Common myeloid progenitor, CD34-positive (primary cell): Measurements from ENCODE around the gene DDHD1.

Experiments used
- CTCF ChIA-PET: fragments of 350-600 bp; sonication (Branson Sonifier 250); formaldehyde crosslinking; loops from one replicate; lab custom pipeline; 2021; ENCODE audit warnings: antibody characterized with exemption; lab: Charles Lee
- POLR2A ChIA-PET: fragments of 350-600 bp; sonication (Branson Sonifier 250); formaldehyde crosslinking; loops from one replicate; lab custom pipeline; 2021; ENCODE audit warnings: antibody characterized with exemption; lab: Charles Lee
- DNase-seq, 3 donors: peaks; one replicate each; pipeline versions ENCODE4 v3.0.0 to v3.0.0-alpha.2; 2013
- H3K27ac ChIP-seq, 2 experiments: 1 replicate in 1 of 2; 2 replicates in 1 of 2; pipeline ENCODE4 v1.7.0; 2013; ENCODE audit warnings: inconsistent platforms in 2 of 2, low read length in 2 of 2, mild to moderate bottlenecking in 2 of 2, low read depth in 1 of 2, moderate library complexity in 1 of 2; ENCODE audit not compliant: severe bottlenecking in 2 of 2, insufficient read depth in 1 of 2, poor library complexity in 1 of 2
- H3K27me3 ChIP-seq, 5 experiments: replicated peaks in 2 of 5; 1 replicate in 3 of 5; 2 replicates in 2 of 5; pipeline versions ENCODE4 v1.6.1 to v1.7.0; 2013; ENCODE audit warnings: low read length in 4 of 5, mild to moderate bottlenecking in 2 of 5, moderate library complexity in 2 of 5, inconsistent platforms in 1 of 5; ENCODE audit not compliant: insufficient read depth in 5 of 5, control insufficient read depth in 4 of 5
- H3K36me3 ChIP-seq, 4 experiments: 1 replicate in 2 of 4; 2 replicates in 2 of 4; pipeline versions ENCODE4 v1.6.1 to v1.7.0; 2013; ENCODE audit warnings: low read length in 3 of 4, control low read depth in 1 of 4, mild to moderate bottlenecking in 1 of 4; ENCODE audit not compliant: control insufficient read depth in 4 of 4, insufficient read depth in 4 of 4
- H3K4me1 ChIP-seq, 4 experiments: 1 replicate in 3 of 4; 2 replicates in 1 of 4; pipeline versions ENCODE4 v1.6.1 to v1.7.1; 2013; ENCODE audit warnings: low read length in 3 of 4, mild to moderate bottlenecking in 3 of 4, control low read depth in 1 of 4, inconsistent platforms in 1 of 4, moderate library complexity in 1 of 4; ENCODE audit not compliant: control insufficient read depth in 4 of 4, insufficient read depth in 4 of 4; ENCODE audit errors: control extremely low read depth in 1 of 4
- H3K4me3 ChIP-seq, 7 experiments: 1 replicate in 4 of 7; 2 replicates in 3 of 7; pipeline versions ENCODE4 v1.5.1 to v1.7.0; 2013; ENCODE audit warnings: mild to moderate bottlenecking in 7 of 7, low read length in 6 of 7, moderate library complexity in 6 of 7, inconsistent platforms in 2 of 7, low read depth in 2 of 7, control low read depth in 1 of 7; ENCODE audit not compliant: insufficient read depth in 4 of 7, control insufficient read depth in 1 of 7; ENCODE audit errors: extremely low read depth in 1 of 7
- H3K9me3 ChIP-seq, 5 experiments: 1 replicate in 4 of 5; 2 replicates in 1 of 5; pipeline versions ENCODE4 v1.6.1 to v1.7.1; 2013; ENCODE audit warnings: low read length in 4 of 5, mild to moderate bottlenecking in 2 of 5, inconsistent platforms in 1 of 5, low read depth in 1 of 5, moderate library complexity in 1 of 5; ENCODE audit not compliant: control insufficient read depth in 4 of 5, insufficient read depth in 2 of 5; ENCODE audit errors: control extremely low read depth in 1 of 5
- WGBS: methylation state at CpG from one replicate; pipeline ENCODE4 v1.1.5; 2013; ENCODE audit not compliant: insufficient coverage; 5-methylcytosine and 5-hydroxymethylcytosine counted together

DDHD1 gene

DNA sequence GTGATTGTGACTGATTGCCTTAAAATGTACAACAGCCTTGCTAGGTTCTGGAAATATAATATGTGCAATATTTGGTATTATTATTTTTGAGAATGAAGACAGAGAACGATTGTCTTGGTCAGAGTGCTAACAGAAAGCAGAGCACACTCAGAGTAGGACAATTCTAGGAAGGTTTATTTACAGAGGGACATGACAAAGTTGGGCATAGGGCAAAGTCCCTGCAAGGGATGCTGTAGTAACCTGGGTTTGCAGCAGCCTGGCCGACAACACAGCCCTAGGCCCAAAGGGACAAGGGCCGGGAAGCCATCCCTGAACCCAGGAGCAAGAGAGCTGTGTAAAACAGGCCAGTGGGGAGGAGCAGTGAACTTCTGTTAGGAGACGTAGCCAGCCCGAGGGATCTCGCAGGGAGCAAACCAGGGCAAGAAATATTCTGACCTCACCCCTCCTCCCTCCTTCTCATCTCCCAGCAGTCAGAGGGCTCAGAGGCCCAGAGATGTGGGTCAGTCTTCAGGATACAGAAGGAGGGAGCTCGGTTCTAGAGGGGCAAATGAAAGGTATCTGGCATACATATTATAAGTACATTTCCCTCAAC lies 151.2 kb downstream of the DDHD1 start:
- Histone ChIP-seq H3K27ac (no peak overlapping the region), H3K9me3 (no peaks in the 10 kb centered on the region), H3K4me3 (no peak overlapping the region), H3K27me3 (no peaks in the 10 kb centered on the region), H3K4me1 (no peaks in the 10 kb centered on the region), H3K36me3 (no peaks in the 10 kb centered on the region)
- DNase-seq, result no peak
- ChIA-PET CTCF (no interaction called here), POLR2A (no interaction called here)
- WGBS, result 91% methylated on average over 3 of the region's 7 CpGs

DNA sequence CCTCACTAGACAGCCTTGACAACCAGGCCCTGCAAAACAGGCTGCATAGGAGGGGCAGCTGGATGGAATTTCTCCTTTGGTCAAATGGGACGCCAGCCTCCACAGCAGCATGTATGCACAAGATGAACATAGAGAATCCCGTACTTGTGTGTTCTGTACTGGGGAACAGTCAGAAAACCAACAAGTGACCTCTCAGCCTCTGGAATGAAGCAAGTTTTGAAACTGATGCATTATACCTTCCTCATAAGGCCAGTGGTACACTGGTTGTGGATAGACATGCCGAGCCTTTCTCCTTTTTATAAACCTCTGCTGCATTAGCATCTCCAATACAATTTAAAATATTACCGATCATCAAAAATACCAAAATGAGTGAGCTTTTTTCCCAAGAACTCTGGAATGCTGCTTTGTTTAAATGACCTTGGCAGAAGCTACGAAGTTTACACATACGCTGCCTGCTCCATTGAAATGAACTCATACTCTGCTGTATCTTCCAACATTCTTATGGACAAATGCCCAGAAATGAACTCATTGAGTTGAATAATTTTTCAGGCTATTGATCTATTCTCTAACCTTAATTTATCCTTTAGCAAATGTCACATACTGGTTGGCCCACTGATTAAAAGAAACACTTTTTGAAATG lies 154.6 kb downstream of the DDHD1 start:
- WGBS, result 96% methylated on average over 6 of the region's 6 CpGs

DNA sequence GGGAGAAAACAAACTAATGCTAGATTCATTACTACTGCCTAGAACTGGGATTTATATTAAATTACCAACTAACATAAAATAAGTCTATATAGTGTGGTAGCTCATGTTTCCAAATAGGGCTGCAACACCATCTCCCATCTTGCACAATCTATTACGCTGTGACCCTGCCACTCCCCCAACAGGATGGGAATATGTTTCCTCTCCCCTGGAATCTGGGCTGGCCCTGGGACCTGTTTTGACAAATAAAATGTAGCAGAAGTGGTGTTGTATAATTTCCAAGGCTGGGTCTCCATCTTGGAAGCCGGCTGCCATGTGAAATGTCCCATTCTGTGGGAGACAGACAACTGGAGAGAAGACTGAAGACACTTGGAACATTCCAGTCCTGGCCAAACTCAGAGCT lies 156.6 kb downstream of the DDHD1 start:
- Histone ChIP-seq H3K36me3 (no peaks in the 10 kb centered on the region), H3K27me3 (no peaks in the 10 kb centered on the region), H3K9me3 (no peaks in the 10 kb centered on the region), H3K27ac (no peak overlapping the region), H3K4me3 (no peak overlapping the region), H3K4me1 (no peaks in the 10 kb centered on the region)
- 94% methylated on average over 2 of the region's 2 CpGs for WGBS
- DNase-seq, result no peak
- ChIA-PET POLR2A (interaction anchor here (0.6 kb wide), 1 partner anchor 1699 kb away, joined by 4 read pairs; no protein-coding TSS in a partner anchor), CTCF (interaction anchor here (1.1 kb wide), 1 partner anchor 17 kb away, joined by 3 read pairs; no protein-coding TSS in a partner anchor)

More for the DNA sequence above, 154.6 kb downstream of the DDHD1 start:
- CTCF ChIA-PET, result interaction anchor here (1.3 kb wide), 1 partner anchor 33 kb away, joined by 3 read pairs; no protein-coding TSS in a partner anchor
- no peak overlapping the region for H3K4me3 ChIP-seq
- H3K9me3 ChIP-seq, result no peaks in the 10 kb centered on the region
- POLR2A ChIA-PET, result no interaction called here
- H3K27me3 ChIP-seq, result no peaks in the 10 kb centered on the region
- no peaks in the 10 kb centered on the region for H3K4me1 ChIP-seq
- no peaks in the 10 kb centered on the region for H3K36me3 ChIP-seq
- H3K27ac ChIP-seq, result no peak overlapping the region
- no peak for DNase-seq

DNA sequence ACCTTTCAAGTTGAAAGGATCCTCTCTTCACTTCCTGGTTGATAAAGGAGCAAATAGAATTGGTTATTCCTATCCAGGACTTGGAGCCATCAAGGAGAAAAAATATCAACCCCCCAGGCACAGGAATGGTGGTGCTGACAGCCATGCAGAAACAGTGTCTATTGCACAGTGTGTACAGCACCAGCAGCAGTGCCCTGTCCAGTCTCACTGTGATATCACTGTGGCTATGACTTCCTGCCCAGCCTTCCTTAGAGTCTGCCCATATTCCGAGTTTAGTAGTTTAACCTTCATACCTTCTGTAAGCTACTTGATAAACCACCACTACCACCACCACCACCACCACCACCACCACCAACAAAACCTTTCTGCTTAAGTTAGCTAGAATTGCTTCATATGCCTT lies 157.1 kb downstream of the DDHD1 start:
- CTCF ChIA-PET, result interaction anchor here (1.1 kb wide), 1 partner anchor 16 kb away, joined by 3 read pairs; no protein-coding TSS in a partner anchor
- H3K27me3 ChIP-seq, result no peaks in the 10 kb centered on the region
- no peaks in the 10 kb centered on the region for H3K4me1 ChIP-seq
- H3K27ac ChIP-seq, result no peak overlapping the region
- DNase-seq, result no peak
- no peaks in the 10 kb centered on the region for H3K9me3 ChIP-seq
- no peak overlapping the region for H3K4me3 ChIP-seq
- no peaks in the 10 kb centered on the region for H3K36me3 ChIP-seq
- POLR2A ChIA-PET, result no interaction called here
- WGBS, result 100% methylated on average over 1 of the region's 1 CpG

- POLR2A ChIA-PET, result no interaction called here
Measured at GRCh38 chr14:52992236-52992870, 160.8 kb downstream of the DDHD1 start.

DNA sequence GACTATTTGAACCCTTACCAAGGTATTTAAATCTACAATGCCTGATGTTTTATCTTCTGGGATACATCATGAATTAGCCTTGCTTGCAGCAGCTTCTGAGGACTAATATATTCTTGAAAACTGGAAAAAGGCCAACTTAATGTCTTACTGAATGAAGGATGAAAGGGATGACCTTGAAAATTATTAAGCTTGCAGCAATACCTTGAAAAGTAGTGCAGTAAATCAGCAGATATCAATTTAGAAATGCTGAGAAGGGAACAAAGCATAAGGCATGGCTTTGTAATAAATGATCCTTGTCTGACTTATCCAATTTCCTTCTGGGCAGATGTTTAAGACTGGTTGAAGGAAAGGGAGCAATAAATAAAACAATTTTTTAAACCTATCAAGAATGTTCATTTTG lies 165.0 kb downstream of the DDHD1 start:
- no peaks in the 10 kb centered on the region for H3K27me3 ChIP-seq
- ChIA-PET CTCF (no interaction called here), POLR2A (no interaction called here)

More at GRCh38 chr14:52992236-52992870, 160.8 kb downstream of the DDHD1 start:
- H3K4me3 ChIP-seq, result no peak overlapping the region
- H3K27me3 ChIP-seq, result no peaks in the 10 kb centered on the region
- no peaks in the 10 kb centered on the region for H3K4me1 ChIP-seq
- no peaks in the 10 kb centered on the region for H3K9me3 ChIP-seq
- H3K27ac ChIP-seq, result no peak overlapping the region
- DNase-seq, result no peak
- no CpG with 5 or more reads among the region's 1 CpG for WGBS
- CTCF ChIA-PET, result no interaction called here
- H3K36me3 ChIP-seq, result no peaks in the 10 kb centered on the region

GRCh38 chr14:52987514-52987913 lies 165.6 kb downstream of the DDHD1 start:
- Histone ChIP-seq H3K9me3 (no peaks in the 10 kb centered on the region), H3K4me1 (no peaks in the 10 kb centered on the region), H3K27ac (no peak overlapping the region), H3K36me3 (no peaks in the 10 kb centered on the region), H3K27me3 (no peaks in the 10 kb centered on the region), H3K4me3 (no peak overlapping the region)
- WGBS, result 57% methylated on average over 3 of the region's 3 CpGs
- POLR2A ChIA-PET, result no interaction called here
- CTCF ChIA-PET, result no interaction called here
- peak; percentile 14 to 41 (median 21) for DNase-seq

More for the DNA sequence above, 165.0 kb downstream of the DDHD1 start:
- no peak overlapping the region for H3K27ac ChIP-seq
- H3K9me3 ChIP-seq, result no peaks in the 10 kb centered on the region
- no peak for DNase-seq
- no peaks in the 10 kb centered on the region for H3K36me3 ChIP-seq
- H3K4me1 ChIP-seq, result no peaks in the 10 kb centered on the region
- no peak overlapping the region for H3K4me3 ChIP-seq
